Mesenchymal stem cell (in vitro differentiated cells and primary cell): ENCODE results near the gene LRRD1. TPM values are rescaled to one million over a fixed set of nuclear protein-coding genes. Genes with fewer than 3 reads are reported as not detected.
A peak's percentile ranks its signal among the peaks of the same experiment; 100 is the strongest.
"Not testable (repeated sequence)": the region's sequence is repeated elsewhere in the genome, so short reads cannot be mapped to it uniquely, and the experiment has no call there.

Source experiments
- DNase-seq: peaks from one replicate; pipeline ENCODE4 v3.0.0-alpha.2; 2013
- H2AFZ ChIP-seq: one replicate; pipeline ENCODE4 v1.6.1; 2013; ENCODE audit warnings: low read depth, mild to moderate bottlenecking, control low read depth, inconsistent platforms, low read length, moderate library complexity
- H2AK5ac ChIP-seq: 2 replicates; pipeline ENCODE4 v1.6.1; 2013; ENCODE audit warnings: low read length, moderate library complexity, mild to moderate bottlenecking, inconsistent platforms; ENCODE audit not compliant: severe bottlenecking
- H2BK120ac ChIP-seq: one replicate; pipeline ENCODE4 v1.6.1; 2013; ENCODE audit warnings: low read depth, mild to moderate bottlenecking, inconsistent platforms, low read length, moderate library complexity
- H2BK12ac ChIP-seq, 2 experiments: one replicate each; pipeline ENCODE4 v1.6.1; 2013; ENCODE audit warnings: inconsistent platforms in 2 of 2, low read length in 2 of 2, mild to moderate bottlenecking in 2 of 2, moderate library complexity in 2 of 2, control low read depth in 1 of 2
- H2BK15ac ChIP-seq: one replicate; pipeline ENCODE4 v1.6.1; 2013; ENCODE audit warnings: mild to moderate bottlenecking, low read depth, inconsistent platforms; ENCODE audit not compliant: poor library complexity, severe bottlenecking
- H2BK5ac ChIP-seq: 2 replicates; pipeline ENCODE4 v1.6.1; 2013; ENCODE audit warnings: low read depth, mild to moderate bottlenecking, low read length, control low read depth, inconsistent platforms; ENCODE audit not compliant: poor library complexity, severe bottlenecking
- H3K14ac ChIP-seq, 2 experiments: one replicate each; pipeline ENCODE4 v1.6.1; 2013; ENCODE audit warnings: inconsistent platforms in 2 of 2, low read length in 2 of 2, control low read depth in 1 of 2, mild to moderate bottlenecking in 1 of 2, moderate library complexity in 1 of 2
- H3K18ac ChIP-seq, 2 experiments: one replicate each; pipeline ENCODE4 v1.6.1; 2013; ENCODE audit warnings: inconsistent platforms in 2 of 2, low read length in 2 of 2, control low read depth in 1 of 2, low read depth in 1 of 2, mild to moderate bottlenecking in 1 of 2
- H3K23ac ChIP-seq, 2 experiments: one replicate each; pipeline ENCODE4 v1.6.1; 2013; ENCODE audit warnings: inconsistent platforms in 2 of 2, low read length in 2 of 2, mild to moderate bottlenecking in 2 of 2, moderate library complexity in 2 of 2, control low read depth in 1 of 2
- H3K27ac ChIP-seq: 2 replicates; pipeline ENCODE4 v1.5.1; 2013; ENCODE audit warnings: mild to moderate bottlenecking, moderate library complexity, low read length, control low read depth, inconsistent platforms; ENCODE audit not compliant: poor library complexity, severe bottlenecking
- H3K27me3 ChIP-seq, 2 experiments: 2 replicates each; pipeline versions ENCODE4 v1.6.1 to v1.7.0; 2013; ENCODE audit warnings: low read length in 2 of 2, mild to moderate bottlenecking in 2 of 2, moderate library complexity in 2 of 2, control low read depth in 1 of 2, inconsistent platforms in 1 of 2; ENCODE audit not compliant: control insufficient read depth in 1 of 2, insufficient read depth in 1 of 2
- H3K36me3 ChIP-seq, 2 experiments: 2 replicates each; pipeline versions ENCODE4 v1.6.1 to v1.7.0; 2013; ENCODE audit warnings: low read length in 2 of 2, control low read depth in 1 of 2, inconsistent platforms in 1 of 2, low read depth in 1 of 2, mild to moderate bottlenecking in 1 of 2; ENCODE audit not compliant: insufficient read depth in 2 of 2, control insufficient read depth in 1 of 2
- H3K4ac ChIP-seq, 2 experiments: one replicate each; pipeline ENCODE4 v1.6.1; 2013; ENCODE audit warnings: inconsistent platforms in 2 of 2, low read length in 2 of 2, mild to moderate bottlenecking in 2 of 2, moderate library complexity in 2 of 2, control low read depth in 1 of 2, low read depth in 1 of 2
- H3K4me1 ChIP-seq: 2 replicates; pipeline ENCODE4 v1.6.1; 2013; ENCODE audit warnings: low read depth, low read length, control low read depth; ENCODE audit not compliant: control insufficient read depth, insufficient read depth
- H3K4me2 ChIP-seq: 2 replicates; pipeline ENCODE4 v1.6.1; 2013; ENCODE audit warnings: low read length, mild to moderate bottlenecking, inconsistent platforms; ENCODE audit not compliant: poor library complexity, severe bottlenecking
- H3K4me3 ChIP-seq, 2 experiments: 2 replicates each; pipeline versions ENCODE4 v1.5.1 to v1.7.0; 2013; ENCODE audit warnings: low read length in 2 of 2, mild to moderate bottlenecking in 2 of 2, control low read depth in 1 of 2, low read depth in 1 of 2; ENCODE audit not compliant: insufficient read depth in 1 of 2
- H3K79me1 ChIP-seq: replicated peaks from 2 replicates; pipeline ENCODE4 v1.6.1; 2013; ENCODE audit warnings: mild to moderate bottlenecking, control low read depth, low read length, inconsistent platforms; ENCODE audit not compliant: poor library complexity, severe bottlenecking
- H3K9ac ChIP-seq: 2 replicates; pipeline ENCODE4 v1.7.0; 2013; ENCODE audit warnings: mild to moderate bottlenecking, low read length, moderate library complexity
- H3K9me3 ChIP-seq: 2 replicates; pipeline ENCODE4 v1.7.0; 2013; ENCODE audit warnings: mild to moderate bottlenecking, low read length; ENCODE audit not compliant: control insufficient read depth
- H4K8ac ChIP-seq: one replicate; pipeline ENCODE4 v1.6.1; 2013; ENCODE audit warnings: inconsistent platforms, mild to moderate bottlenecking, low read length, moderate library complexity
- H4K91ac ChIP-seq: one replicate; pipeline ENCODE4 v1.6.1; 2013; ENCODE audit warnings: mild to moderate bottlenecking, low read length, inconsistent platforms
- WGBS: methylation state at CpG from one replicate; pipeline ENCODE4 v1.1.7; 2013; ENCODE audit warnings: mixed read lengths; 5-methylcytosine and 5-hydroxymethylcytosine counted together
- small RNA-seq: library from polyadenylated mRNA; stranded (forward); fragments of <200 nt; extraction: miRNeasy Mini kit (QIAGEN cat#:217004); gene quantifications from one replicate; pipeline ENCODE3, GENCODE V24; 2013; ENCODE audit warnings: low read depth

The LRRD1 gene

DNA sequence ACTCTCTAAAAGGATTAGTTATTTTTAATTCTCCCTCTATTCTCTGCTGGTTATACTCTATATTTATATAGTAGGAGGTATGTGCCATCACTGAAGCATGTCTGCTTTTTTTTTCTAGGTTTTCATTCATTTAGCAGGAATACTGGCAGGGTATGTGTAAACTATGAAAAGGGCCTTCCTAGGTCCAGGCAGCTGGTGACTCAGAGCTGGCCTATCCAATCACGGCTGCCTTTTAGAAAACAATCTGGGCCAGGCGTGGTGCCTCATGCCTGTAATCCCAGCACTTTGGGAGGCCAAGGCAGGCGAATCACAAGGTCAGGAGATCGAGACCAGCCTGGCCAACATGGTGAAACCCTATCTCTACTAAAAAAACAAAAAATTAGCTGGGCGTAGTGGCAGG is 76.1 kb downstream of the LRRD1 start:
- not testable (repeated sequence) for H3K27ac ChIP-seq, H3K9ac ChIP-seq, H2BK12ac ChIP-seq, H3K18ac ChIP-seq, H4K8ac ChIP-seq, H3K9me3 ChIP-seq, H3K23ac ChIP-seq, H2BK120ac ChIP-seq, H2AK5ac ChIP-seq, H3K4me1 ChIP-seq, H3K27me3 ChIP-seq, H3K79me1 ChIP-seq, H3K14ac ChIP-seq, H3K4me3 ChIP-seq, H3K4me2 ChIP-seq, H2BK15ac ChIP-seq, H3K4ac ChIP-seq, H4K91ac ChIP-seq, H2AFZ ChIP-seq, H2BK5ac ChIP-seq
- WGBS: 83% methylated on average over 5 of the region's 5 CpGs
- H3K36me3 ChIP-seq: peaks cover 15 to 82% of the 10 kb centered on the region in 2 experiments
- peak; percentile 12 for DNase-seq

DNA sequence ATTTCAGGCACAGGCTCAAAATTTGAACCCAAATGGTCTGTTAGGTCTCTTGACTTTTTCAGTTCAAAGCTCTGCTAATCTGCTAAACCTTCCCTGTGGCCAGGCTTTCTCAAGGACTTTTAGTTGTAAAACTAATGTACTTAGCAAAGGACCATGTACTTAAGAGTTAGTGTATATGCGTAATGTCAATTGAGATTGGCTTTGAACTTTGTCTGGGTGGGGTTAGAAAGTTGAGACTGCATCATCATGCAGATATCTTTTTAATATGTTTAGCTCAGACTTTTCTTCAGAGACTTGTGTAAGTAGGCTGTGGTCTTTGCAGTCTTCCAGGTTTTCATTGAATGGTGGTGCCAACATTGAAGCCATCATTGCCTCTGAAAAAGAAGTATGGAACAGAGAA is 78.4 kb downstream of the LRRD1 start:
- Histone ChIP-seq H3K79me1 (no peaks in the 10 kb centered on the region), H2AK5ac (no peak overlapping the region), H3K36me3 (peaks cover 19 to 83% of the 10 kb centered on the region in 2 experiments), H3K9ac (no peak overlapping the region), H2AFZ (no peak overlapping the region), H2BK120ac (no peak overlapping the region), H3K4me3 (no peak overlapping the region), H3K27ac (no peak overlapping the region), H3K4me1 (peaks cover 1% of the 10 kb centered on the region), H3K23ac (no peak overlapping the region), H2BK12ac (no peak overlapping the region), H4K91ac (no peak overlapping the region), H3K4me2 (no peak overlapping the region), H4K8ac (no peak overlapping the region), H3K9me3 (no peaks in the 10 kb centered on the region), H2BK5ac (no peak overlapping the region), H3K27me3 (no peaks in the 10 kb centered on the region), H3K4ac (no peak overlapping the region), H3K18ac (no peak overlapping the region), H3K14ac (no peak overlapping the region), H2BK15ac (no peak overlapping the region)
- WGBS: 96% methylated on average over 1 of the region's 1 CpG
- DNase-seq: no peak

DNA sequence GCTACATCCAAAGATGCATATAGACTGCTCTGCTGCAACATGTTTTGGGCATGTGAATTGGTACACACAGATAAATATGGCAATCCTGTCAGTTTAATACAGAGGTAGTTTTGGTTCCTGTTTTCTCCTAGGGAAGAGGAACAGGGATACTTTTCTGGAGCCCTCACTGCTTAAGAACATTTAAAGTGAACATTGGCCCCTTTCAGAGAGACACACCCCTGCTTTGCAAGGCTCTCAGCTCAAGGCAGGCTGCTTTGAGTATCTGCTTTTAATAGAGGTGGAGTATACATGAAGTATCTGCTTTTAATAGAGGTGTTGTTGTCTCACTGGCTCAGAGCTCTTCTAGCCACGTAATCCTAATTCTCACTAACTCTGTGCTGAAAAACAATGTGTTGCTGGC is 83.6 kb downstream of the LRRD1 start:
- Histone ChIP-seq H3K4me3 (no peak overlapping the region), H3K9me3 (no peaks in the 10 kb centered on the region), H3K14ac (no peak overlapping the region), H4K91ac (no peak overlapping the region), H3K4ac (no peak overlapping the region), H2BK5ac (no peak overlapping the region), H4K8ac (no peak overlapping the region), H3K23ac (no peak overlapping the region), H3K18ac (no peak overlapping the region), H3K79me1 (peaks cover 3% of the 10 kb centered on the region), H2BK15ac (no peak overlapping the region), H3K9ac (no peak overlapping the region), H3K36me3 (peaks cover 15 to 81% of the 10 kb centered on the region in 2 experiments), H2BK120ac (no peak overlapping the region), H2AFZ (no peak overlapping the region), H3K4me2 (no peak overlapping the region), H3K4me1 (no peaks in the 10 kb centered on the region), H2AK5ac (no peak overlapping the region), H3K27ac (no peak overlapping the region), H3K27me3 (no peaks in the 10 kb centered on the region), H2BK12ac (no peak overlapping the region)
- no peak for DNase-seq
- 100% methylated on average over 1 of the region's 1 CpG for WGBS

Small RNA genes lying within 50 kb of the gene (small RNA-seq; reads per million reads assigned to genes)
- gene MIR1285-1: 1.4 reads per million
- gene RF00019: not detected
